ENCODE measurements around the gene MITD1. TPM values are rescaled to one million over a fixed set of nuclear protein-coding genes. Genes with fewer than 3 reads are reported as not detected.
"Not testable (repeated sequence)": the region's sequence is repeated elsewhere in the genome, so short reads cannot be mapped to it uniquely, and the experiment has no call there.

The MITD1 gene
- polyA plus RNA-seq, 1 donor from 2014 or later: 87.7 TPM

DNA sequence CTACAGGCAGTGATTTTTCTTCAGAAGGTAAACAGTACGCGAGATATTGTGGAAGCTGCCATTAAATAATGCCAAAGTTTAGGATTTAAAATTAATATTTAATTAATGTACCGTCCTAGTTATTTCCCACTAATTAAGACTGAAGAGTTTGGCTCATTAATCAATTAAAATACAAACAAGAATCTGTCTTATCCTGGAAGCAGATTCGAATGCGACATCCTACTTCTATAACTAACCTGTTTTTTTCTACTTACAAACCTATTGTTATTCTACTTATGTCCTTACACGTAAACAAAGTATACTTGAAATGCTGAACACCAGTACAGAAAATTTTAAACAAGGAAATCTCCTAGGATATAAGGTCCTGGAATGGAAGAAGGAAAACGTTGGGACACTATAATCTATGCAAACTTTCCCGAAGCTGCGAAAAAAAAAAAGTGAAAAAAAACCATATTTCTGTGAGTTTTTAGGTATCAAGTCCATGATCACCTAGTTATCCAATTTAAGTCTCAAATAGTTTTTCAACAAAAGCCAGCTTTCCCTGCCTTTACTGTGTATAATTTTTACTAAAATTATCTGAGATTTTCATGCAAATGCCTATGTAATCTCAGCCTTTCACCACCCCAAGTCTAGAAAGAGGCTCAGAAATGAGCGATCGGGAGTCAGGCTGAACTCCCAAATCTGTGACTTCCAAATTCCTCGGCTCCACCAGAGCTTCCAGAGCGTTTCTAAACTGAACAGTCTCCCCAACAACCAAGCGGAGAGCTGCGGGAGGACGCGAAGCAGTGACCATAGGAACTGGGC, 40.6 kb downstream of the MITD1 start:
- H3K27ac ChIP-seq (ENCODE audit: low read length): peak overlapping the region; percentile 84
- no peaks in the 10 kb centered on the region for H4K20me1 ChIP-seq (ENCODE audit: insufficient read depth)
- no peaks in the 10 kb centered on the region for H3F3A ChIP-seq (ENCODE audit: insufficient read depth, low read length, poor library complexity, severe bottlenecking)
- H3K36me3 ChIP-seq (ENCODE audit: insufficient read depth, low read length): no peaks in the 10 kb centered on the region
- H2AFZ ChIP-seq (ENCODE audit: low read depth, low read length): peak overlapping the region; percentile 63
- no peaks in the 10 kb centered on the region for H3K79me2 ChIP-seq (replicated peaks; ENCODE audit: insufficient read depth, low read length)
- H3K9ac ChIP-seq (ENCODE audit: low read length): peak overlapping the region; percentile 82
- peaks cover 9% of the 10 kb centered on the region for H3K27me3 ChIP-seq (ENCODE audit: insufficient read depth, low read depth, low read length)
- TF ChIP-seq POLR2AphosphoS5 (IDR thresholded peaks at IDR 0.05): no peak
- TF ChIP-seq, protein P1, sequence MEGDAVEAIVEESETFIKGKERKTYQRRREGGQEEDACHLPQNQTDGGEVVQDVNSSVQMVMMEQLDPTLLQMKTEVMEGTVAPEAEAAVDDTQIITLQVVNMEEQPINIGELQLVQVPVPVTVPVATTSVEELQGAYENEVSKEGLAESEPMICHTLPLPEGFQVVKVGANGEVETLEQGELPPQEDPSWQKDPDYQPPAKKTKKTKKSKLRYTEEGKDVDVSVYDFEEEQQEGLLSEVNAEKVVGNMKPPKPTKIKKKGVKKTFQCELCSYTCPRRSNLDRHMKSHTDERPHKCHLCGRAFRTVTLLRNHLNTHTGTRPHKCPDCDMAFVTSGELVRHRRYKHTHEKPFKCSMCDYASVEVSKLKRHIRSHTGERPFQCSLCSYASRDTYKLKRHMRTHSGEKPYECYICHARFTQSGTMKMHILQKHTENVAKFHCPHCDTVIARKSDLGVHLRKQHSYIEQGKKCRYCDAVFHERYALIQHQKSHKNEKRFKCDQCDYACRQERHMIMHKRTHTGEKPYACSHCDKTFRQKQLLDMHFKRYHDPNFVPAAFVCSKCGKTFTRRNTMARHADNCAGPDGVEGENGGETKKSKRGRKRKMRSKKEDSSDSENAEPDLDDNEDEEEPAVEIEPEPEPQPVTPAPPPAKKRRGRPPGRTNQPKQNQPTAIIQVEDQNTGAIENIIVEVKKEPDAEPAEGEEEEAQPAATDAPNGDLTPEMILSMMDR (IDR thresholded peaks at IDR 0.05; ENCODE audit: poor library complexity, severe bottlenecking): no peak
- peak overlapping the region; percentile 80 for H3K4me3 ChIP-seq (ENCODE audit: low read length)
- H3K4me2 ChIP-seq (ENCODE audit: low read length): peak overlapping the region; percentile 87
- H3K9me3 ChIP-seq (ENCODE audit: low read length): no peaks in the 10 kb centered on the region
- no peaks in the 10 kb centered on the region for H3K9me2 ChIP-seq (ENCODE audit: insufficient read depth, low read length)

DNA sequence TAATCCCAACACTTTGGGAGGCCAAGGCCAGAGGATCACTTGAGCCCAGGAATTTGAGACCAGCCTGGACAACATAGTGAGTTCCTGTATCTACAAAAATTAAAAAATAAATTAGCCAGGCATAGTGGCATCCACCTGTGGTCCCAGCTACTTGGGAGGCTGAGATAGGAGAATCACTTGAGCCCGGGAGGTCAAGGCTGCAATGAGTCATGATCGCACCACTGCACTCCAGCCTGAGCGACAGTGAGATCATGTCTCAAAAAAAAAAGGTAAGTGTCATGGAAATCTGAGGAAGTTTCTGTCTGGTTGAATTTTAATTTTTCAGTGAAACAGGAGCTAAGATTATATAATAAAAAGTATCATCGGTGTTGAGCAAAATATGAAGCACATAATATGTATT, 41.9 kb downstream of the MITD1 start:
- Histone ChIP-seq H3K9ac (ENCODE audit: low read length) (no peak overlapping the region), H3K4me3 (ENCODE audit: low read length) (no peak overlapping the region), H3K9me3 (ENCODE audit: low read length) (no peaks in the 10 kb centered on the region), H3K79me2 (replicated peaks; ENCODE audit: insufficient read depth, low read length) (no peaks in the 10 kb centered on the region), H2AFZ (ENCODE audit: low read depth, low read length) (no peak overlapping the region), H3K36me3 (ENCODE audit: insufficient read depth, low read length) (no peaks in the 10 kb centered on the region), H3K9me2 (ENCODE audit: insufficient read depth, low read length) (no peaks in the 10 kb centered on the region), H4K20me1 (ENCODE audit: insufficient read depth) (no peaks in the 10 kb centered on the region), H3K4me2 (ENCODE audit: low read length) (no peak overlapping the region), H3F3A (ENCODE audit: insufficient read depth, low read length, poor library complexity, severe bottlenecking) (no peaks in the 10 kb centered on the region), H3K27ac (ENCODE audit: low read length) (no peak overlapping the region), H3K27me3 (ENCODE audit: insufficient read depth, low read depth, low read length) (peaks cover 9% of the 10 kb centered on the region)
- TF ChIP-seq EP300 (conservative IDR thresholded peaks at IDR 0.05; ENCODE audit: poor library complexity, severe bottlenecking) (no peak), POLR2AphosphoS5 (IDR thresholded peaks at IDR 0.05) (no peak), MXI1 (conservative IDR thresholded peaks at IDR 0.05; ENCODE audit: poor library complexity, severe bottlenecking) (no peak), SMC3 (conservative IDR thresholded peaks at IDR 0.05; ENCODE audit: poor library complexity) (no peak), EZH2 (IDR thresholded peaks at IDR 0.05; ENCODE audit: borderline replicate concordance, insufficient read depth, low read length, poor library complexity, severe bottlenecking) (no peak), RAD21 (conservative IDR thresholded peaks at IDR 0.05) (no peak)
- TF ChIP-seq, protein P2, sequence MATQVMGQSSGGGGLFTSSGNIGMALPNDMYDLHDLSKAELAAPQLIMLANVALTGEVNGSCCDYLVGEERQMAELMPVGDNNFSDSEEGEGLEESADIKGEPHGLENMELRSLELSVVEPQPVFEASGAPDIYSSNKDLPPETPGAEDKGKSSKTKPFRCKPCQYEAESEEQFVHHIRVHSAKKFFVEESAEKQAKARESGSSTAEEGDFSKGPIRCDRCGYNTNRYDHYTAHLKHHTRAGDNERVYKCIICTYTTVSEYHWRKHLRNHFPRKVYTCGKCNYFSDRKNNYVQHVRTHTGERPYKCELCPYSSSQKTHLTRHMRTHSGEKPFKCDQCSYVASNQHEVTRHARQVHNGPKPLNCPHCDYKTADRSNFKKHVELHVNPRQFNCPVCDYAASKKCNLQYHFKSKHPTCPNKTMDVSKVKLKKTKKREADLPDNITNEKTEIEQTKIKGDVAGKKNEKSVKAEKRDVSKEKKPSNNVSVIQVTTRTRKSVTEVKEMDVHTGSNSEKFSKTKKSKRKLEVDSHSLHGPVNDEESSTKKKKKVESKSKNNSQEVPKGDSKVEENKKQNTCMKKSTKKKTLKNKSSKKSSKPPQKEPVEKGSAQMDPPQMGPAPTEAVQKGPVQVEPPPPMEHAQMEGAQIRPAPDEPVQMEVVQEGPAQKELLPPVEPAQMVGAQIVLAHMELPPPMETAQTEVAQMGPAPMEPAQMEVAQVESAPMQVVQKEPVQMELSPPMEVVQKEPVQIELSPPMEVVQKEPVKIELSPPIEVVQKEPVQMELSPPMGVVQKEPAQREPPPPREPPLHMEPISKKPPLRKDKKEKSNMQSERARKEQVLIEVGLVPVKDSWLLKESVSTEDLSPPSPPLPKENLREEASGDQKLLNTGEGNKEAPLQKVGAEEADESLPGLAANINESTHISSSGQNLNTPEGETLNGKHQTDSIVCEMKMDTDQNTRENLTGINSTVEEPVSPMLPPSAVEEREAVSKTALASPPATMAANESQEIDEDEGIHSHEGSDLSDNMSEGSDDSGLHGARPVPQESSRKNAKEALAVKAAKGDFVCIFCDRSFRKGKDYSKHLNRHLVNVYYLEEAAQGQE (IDR thresholded peaks at IDR 0.05; ENCODE audit: borderline replicate concordance): no peak
- TF ChIP-seq, protein P1 (IDR thresholded peaks at IDR 0.05; ENCODE audit: poor library complexity, severe bottlenecking): no peak

DNA sequence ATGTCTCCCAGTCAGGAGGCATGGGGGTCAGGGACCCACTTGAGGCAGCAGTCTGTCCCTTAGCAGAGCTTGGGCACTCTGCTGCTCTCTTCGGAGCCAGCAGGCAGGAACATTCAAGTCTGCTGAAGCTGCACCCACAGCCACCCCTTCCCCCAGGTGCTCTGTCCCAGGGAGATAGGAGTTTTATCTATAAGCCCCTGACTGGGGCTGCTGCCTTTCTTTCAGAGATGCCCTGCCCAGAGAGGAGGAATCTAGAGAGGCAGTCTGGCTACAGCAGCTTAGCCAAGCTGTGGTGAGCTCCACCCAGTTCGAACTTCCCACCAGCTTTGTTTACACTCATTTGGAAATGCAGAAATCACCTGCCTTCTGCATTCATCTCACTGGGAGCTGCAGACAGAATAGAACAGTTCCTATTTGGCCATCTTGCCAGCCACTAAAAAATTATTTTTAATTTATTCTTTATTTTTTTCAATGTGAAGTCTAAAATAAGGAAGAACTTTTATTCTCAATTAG, 45.8 kb downstream of the MITD1 start:
- H3K27me3 ChIP-seq (ENCODE audit: insufficient read depth, low read depth, low read length); H3F3A ChIP-seq (ENCODE audit: insufficient read depth, low read length, poor library complexity, severe bottlenecking); H3K4me2 ChIP-seq (ENCODE audit: low read length); H3K9me3 ChIP-seq (ENCODE audit: low read length); H2AFZ ChIP-seq (ENCODE audit: low read depth, low read length); H3K79me2 ChIP-seq (replicated peaks; ENCODE audit: insufficient read depth, low read length); H3K9me2 ChIP-seq (ENCODE audit: insufficient read depth, low read length); H3K9ac ChIP-seq (ENCODE audit: low read length); H3K27ac ChIP-seq (ENCODE audit: low read length); H3K36me3 ChIP-seq (ENCODE audit: insufficient read depth, low read length); H3K4me3 ChIP-seq (ENCODE audit: low read length); H4K20me1 ChIP-seq (ENCODE audit: insufficient read depth): not testable (repeated sequence)
